ENCODE measurements around the gene NMNAT3.
"Not testable (repeated sequence)": the region's sequence is repeated elsewhere in the genome, so short reads cannot be mapped to it uniquely, and the experiment has no call there.

The NMNAT3 gene

DNA sequence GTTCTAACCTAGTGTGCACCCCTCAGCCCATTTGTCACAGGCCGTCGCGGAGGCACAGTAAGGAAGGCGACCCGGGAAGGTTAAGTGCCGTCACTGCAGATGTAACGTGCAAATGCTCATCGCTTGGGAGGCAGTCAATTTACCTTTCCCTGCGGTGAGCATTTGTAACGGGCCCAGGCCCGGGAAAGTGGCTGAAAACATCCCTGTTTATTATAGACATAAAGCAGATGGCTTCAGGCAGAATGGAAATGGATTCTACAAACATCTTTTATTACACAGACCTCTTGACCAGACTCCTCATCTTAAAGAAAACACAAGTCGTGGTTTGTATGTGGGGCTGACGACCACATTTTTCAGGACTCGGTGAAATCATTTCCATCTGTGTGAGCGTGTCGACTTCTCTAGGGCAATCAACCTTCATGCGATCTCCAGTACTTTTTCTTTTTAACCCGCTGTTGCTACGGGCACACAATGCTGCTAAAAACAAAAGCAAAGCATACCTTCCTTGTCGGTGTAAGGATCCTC is 43.6 kb downstream of the NMNAT3 start:
- FAIRE-seq: no peak

DNA sequence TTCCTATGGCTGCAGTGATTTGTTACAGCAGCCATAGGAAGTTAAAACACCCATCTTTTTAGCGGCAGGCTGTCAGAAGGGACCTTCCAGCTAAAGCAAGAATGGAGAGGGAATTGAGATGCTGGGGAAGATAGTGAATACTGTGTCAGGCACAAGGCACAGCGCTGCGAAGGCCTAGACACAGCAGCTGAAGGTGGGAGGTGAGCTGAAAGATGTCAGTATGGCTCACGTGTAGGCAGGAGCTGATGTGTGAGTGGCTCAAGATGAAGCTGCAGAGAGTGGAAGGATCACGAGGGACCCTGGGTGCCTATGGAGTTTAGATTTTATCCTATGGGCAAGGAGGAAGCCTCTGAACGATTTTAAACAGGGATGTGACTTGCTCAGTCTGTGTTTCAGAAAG is 44.3 kb downstream of the NMNAT3 start:
- FAIRE-seq: no peak

GRCh38 chr3:139630542-139630941 is 47.2 kb downstream of the NMNAT3 start:
- FAIRE-seq: no peak

GRCh38 chr3:139629033-139629432 is 48.7 kb downstream of the NMNAT3 start:
- FAIRE-seq: no peak

- FAIRE-seq: no peak
Observed at GRCh38 chr3:139627759-139628158, 50.0 kb downstream of the NMNAT3 start.

DNA sequence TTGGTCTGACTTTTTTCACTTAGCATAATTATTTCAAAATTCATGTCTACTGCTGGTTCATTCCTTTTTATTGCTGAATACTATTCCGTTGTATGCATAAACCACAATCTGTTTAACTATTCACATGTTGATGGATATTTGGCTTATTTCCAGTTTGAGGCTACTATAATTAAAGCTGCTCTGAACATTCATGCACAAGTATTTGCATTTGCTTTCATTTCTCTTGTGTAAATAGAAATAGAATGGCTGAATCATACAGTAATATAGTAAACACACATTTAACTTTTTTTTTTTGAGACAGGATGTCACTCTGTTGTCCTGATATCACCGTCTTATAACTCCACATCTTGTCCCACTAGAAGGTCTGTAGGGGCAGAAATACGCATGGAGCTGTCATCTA is 57.3 kb downstream of the NMNAT3 start:
- FAIRE-seq: no peak

GRCh38 chr3:139619484-139619883 is 58.3 kb downstream of the NMNAT3 start:
- no peak for FAIRE-seq

- FAIRE-seq: no peak
Observed at GRCh38 chr3:139617672-139618268, 60.0 kb downstream of the NMNAT3 start.

DNA sequence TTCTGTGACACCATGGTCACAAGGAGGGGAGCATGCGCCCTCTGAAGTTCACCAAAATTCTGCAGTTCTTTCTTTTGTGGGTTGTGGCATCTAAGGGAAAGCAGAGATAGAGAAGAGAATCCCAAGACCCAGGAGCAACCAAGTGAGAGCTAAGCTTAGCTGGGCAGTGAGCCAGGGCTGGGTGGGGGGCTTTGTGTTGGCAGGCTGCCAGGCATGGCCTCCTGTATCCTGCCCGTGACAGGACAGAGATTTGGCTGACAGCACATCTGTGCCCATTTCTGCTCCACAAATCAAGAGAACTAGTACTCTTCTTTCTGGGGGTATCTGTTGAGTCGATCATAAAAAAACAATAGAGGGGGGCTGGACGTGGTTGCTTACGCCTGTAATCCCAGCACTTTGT is 66.2 kb downstream of the NMNAT3 start:
- no peak for FAIRE-seq

- FAIRE-seq: no peak
Observed at GRCh38 chr3:139610886-139611285, 66.9 kb downstream of the NMNAT3 start.

DNA sequence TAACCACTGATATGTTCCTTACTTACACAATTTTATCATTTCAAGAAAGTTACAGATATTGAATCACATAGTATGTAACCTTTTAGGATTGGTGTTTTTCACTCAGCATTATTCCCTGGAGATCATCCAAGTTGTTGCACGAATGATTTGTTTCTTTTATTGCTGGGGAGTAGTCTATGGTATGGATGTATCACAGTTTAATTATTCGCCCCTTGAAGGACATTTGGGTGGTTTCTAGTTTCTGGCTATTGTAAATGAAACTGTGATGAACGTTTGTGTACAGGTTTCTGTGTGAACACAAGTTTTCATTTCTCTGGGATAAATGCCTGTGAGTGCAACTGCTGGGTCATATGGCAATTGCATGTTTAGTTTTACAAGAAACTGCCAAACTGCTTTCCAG is 68.8 kb downstream of the NMNAT3 start:
- no peak for FAIRE-seq

- no peak for FAIRE-seq
Observed at GRCh38 chr3:139608108-139608380, 69.7 kb downstream of the NMNAT3 start.

DNA sequence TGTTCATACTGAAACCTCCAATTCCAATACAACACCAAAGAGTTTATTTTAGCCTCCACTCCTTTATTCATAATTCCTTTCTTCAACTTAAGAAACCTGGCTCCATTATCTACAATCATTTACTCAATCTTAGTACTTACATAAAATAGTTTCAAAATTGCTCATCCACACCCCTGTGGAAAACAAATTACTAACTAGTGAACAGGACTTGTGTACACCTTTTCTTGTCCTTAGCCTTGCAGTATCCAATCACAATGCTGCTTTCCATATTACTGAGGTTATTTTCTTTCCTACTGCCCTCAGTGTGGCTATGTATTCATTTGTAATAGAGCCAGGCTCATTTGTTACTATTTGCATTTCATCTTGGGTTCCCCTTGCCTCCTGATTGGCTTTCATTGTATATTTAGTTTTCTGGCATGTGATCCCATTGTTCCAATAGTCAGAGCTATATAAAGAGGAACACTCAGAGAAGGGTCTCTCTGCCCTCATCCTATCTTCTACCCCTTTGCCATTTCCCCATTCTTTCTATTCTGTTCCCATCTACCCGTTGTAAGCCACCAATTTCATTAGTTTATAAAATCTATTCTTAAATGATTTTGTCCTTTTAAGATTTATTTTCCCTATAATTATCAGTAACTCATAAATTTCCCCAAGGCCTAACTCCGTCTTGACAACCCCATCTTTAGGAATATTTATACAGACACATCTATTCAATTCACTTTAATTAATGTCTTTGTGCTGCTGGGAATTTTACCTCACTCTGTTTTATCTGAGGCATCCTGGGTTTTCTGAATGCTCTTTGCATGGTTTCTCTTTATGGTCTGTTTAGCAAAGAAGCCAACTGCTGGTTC is 70.3 kb downstream of the NMNAT3 start:
- FAIRE-seq: no peak

- FAIRE-seq: no peak
Observed at GRCh38 chr3:139602003-139602402, 75.8 kb downstream of the NMNAT3 start.

DNA sequence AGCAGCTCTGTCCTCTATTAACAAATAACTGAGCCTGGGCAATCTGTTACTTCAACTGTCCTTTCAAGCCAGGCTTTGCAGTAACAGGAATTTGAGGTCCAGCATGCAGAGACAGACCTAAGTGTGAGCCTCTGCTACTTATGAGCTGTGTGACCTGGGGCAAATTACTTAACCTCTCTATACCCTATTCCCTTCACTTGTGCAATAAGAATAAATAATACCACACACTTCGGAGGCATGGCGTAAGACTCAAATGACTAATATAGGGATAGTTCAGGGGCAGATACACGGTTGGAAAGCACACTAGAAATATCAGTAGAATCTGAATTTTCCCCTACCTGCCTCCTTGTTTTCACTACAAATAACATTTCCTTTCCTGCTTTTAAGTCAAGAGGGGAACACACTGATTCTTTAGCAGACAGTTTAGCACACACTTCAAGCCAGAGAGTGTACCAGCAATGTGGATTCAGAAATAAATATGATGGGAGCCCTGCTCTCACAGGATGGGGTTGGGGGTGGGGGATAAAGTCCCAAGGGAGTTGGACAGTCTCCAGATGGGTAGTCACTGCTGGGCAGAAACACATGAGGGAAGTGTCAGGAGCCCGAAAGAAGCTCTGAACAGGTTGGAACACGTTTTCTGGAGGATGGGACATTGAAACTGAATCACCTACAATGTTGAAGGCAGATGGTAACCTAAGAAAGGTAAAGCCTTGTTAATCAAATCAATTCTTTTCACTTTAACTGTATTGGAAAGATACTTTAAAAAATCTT is 76.4 kb downstream of the NMNAT3 start:
- FAIRE-seq: no peak

GRCh38 chr3:139597947-139598346 is 79.8 kb downstream of the NMNAT3 start:
- FAIRE-seq: no peak

DNA sequence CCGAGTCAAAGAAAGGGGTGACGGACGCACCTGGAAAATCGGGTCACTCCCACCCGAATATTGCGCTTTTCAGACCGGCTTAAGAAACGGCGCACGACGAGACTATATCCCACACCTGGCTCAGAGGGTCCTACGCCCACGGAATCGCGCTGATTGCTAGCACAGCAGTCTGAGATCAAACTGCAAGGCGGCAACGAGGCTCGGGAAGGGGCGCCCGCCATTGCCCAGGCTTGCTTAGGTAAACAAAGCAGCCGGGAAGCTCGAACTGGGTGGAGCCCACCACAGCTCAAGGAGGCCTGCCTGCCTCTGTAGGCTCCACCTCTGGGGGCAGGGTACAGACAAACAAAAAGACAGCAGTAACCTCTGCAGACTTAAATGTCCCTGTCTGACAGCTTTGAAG is 86.6 kb downstream of the NMNAT3 start:
- not testable (repeated sequence) for FAIRE-seq

- FAIRE-seq: no peak
Observed at GRCh38 chr3:139588450-139588849, 89.3 kb downstream of the NMNAT3 start.

DNA sequence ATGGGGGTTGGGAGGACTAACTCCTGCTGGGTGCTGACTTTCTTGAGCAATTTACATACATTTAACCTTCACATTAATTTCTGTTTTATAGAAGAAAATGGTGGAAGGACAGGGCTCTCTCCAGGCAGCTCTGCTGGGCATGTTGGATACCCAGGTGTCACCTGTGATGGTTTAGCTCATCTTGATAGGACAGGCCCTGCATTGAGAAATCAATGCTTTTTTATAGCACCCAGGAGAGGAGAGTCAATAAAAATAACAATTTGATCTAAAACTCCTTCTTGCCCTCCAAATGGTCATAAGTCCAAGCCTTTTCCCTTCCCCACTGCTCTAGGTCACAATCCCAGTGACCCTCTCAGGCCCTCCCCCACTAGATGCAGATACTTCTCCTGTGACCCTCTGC is 90.0 kb downstream of the NMNAT3 start:
- no peak for FAIRE-seq

GRCh38 chr3:139586420-139587017 is 91.3 kb downstream of the NMNAT3 start:
- FAIRE-seq: no peak

DNA sequence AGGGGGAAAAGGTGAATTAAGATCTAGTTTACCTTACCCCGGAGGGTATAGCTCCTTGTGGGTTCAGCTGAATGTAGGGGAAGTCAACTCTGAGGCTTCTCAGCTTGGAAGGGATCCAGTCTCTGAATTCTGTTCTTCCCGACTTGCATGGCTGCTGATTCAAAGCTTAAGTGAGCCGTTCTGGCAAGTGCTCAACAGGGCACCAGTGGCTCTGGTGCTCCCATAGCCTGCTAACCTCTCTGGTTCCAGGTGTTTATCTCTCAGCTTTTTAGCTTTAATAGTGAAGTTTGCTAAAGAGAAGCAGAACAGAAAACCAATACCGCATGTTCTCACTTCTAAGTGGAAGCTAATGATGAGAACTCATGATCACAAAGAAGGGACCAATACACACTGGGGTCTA is 92.0 kb downstream of the NMNAT3 start:
- FAIRE-seq: no peak

DNA sequence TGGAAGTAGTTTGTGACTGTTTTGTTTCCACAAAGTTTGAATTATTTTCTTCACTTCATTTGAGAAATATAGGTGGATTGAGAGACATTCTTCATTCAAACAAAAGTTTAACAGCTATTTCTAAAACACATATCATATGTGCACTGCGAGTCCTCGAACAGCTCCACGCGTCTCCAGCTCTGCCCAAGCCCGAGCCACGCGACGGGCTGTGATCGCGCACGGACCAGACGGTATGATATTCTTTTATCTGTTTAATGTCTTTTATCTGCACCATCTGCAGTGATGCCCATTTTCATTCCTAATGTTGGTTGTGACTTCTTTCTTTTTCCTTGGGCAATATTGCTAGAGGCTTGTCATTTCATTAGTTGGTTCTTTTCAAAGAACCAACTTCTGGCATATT is 94.1 kb downstream of the NMNAT3 start:
- not testable (repeated sequence) for FAIRE-seq

GRCh38 chr3:139578783-139579182 is 99.0 kb downstream of the NMNAT3 start:
- no peak for FAIRE-seq
